Esophagus muscularis mucosa (tissue), 4 donors: ENCODE results near the gene SLIT1. TPM values are rescaled to one million over a fixed set of nuclear protein-coding genes. Genes with fewer than 3 reads are reported as not detected.

Experiments
- DNase-seq: peaks from one replicate; pipeline ENCODE4 v3.0.0-alpha.2; 2017; ENCODE audit errors: extremely low spot score
- H3K27ac ChIP-seq, 4 donors: fragments of 200-600 bp; sonication (generic); replicated peaks in 1 of 4; 1 replicate in 3 of 4; 2 replicates in 1 of 4; pipeline ENCODE4 v1.5.1; 2016 to 2019; ENCODE audit warnings: mild to moderate bottlenecking in 1 of 4
- H3K27me3 ChIP-seq, 4 donors: fragments of 200-600 bp; sonication (generic); one replicate each; pipeline versions ENCODE4 v1.5.1 to v1.6.0; 2016 to 2019
- H3K36me3 ChIP-seq, 4 donors: fragments of 200-600 bp; sonication (generic); one replicate each; pipeline ENCODE4 v1.5.1; 2016 to 2019
- H3K4me1 ChIP-seq, 4 donors: fragments of 200-600 bp; sonication (generic); one replicate each; pipeline ENCODE4 v1.5.1; 2016 to 2019
- H3K4me3 ChIP-seq, 4 donors: fragments of 200-600 bp; sonication (generic); 1 replicate in 2 of 4; 2 replicates in 2 of 4; pipeline ENCODE4 v1.5.1; 2016 to 2019; ENCODE audit warnings: mild to moderate bottlenecking in 4 of 4, moderate library complexity in 1 of 4
- H3K9me3 ChIP-seq, 4 donors: fragments of 200-600 bp; sonication (generic); 1 replicate in 3 of 4; 2 replicates in 1 of 4; pipeline ENCODE4 v1.5.1; 2016 to 2019
- CTCF ChIP-seq, 3 experiments: fragments of 200-600 bp in 2 of 3; fragments of 450-650 bp in 1 of 3; sonication (generic) in 2 of 3; IDR thresholded peaks; one replicate each; pipeline ENCODE4 v1.5.1; 2017 to 2019; ENCODE audit warnings: antibody characterized with exemption in 3 of 3, mild to moderate bottlenecking in 2 of 3, moderate library complexity in 1 of 3
- EP300 ChIP-seq: sonication (generic); formaldehyde crosslinking; IDR thresholded peaks from one replicate; pipeline ENCODE4 v1.6.1; 2017; ENCODE audit warnings: antibody characterized with exemption
- POLR2A ChIP-seq: fragments of 450-650 bp; IDR thresholded peaks from one replicate; pipeline ENCODE4 v1.6.1; 2017; ENCODE audit warnings: antibody characterized with exemption, moderate library complexity, mild to moderate bottlenecking, low read depth
- POLR2AphosphoS5 ChIP-seq, 2 donors: sonication (generic); formaldehyde crosslinking; IDR thresholded peaks; one replicate each; pipeline ENCODE4 v1.6.1; 2017; ENCODE audit warnings: antibody characterized with exemption in 2 of 2
- WGBS: methylation state at CpG from one replicate; pipeline ENCODE4 v1.1.5; 2018; 5-methylcytosine and 5-hydroxymethylcytosine counted together
- intact Hi-C: fragments of 100-400 bp; cut with DNase I; formaldehyde crosslinking; loops from one replicate; pipeline ENCODE4 v1.15.1; 2023
- total RNA-seq, 4 donors: library from RNA; depleted of rRNA; stranded (reverse); fragments of >200 nt; gene quantifications; one replicate each; pipeline versions ENCODE4 v1.1.0 to v1.2.1, GENCODE V29; 2016

Gene SLIT1
- total RNA-seq, 4 donors from 2014 or later = 0.13 to 0.42 (median 0.31) TPM

GRCh38 chr10:97059006-97059871, 126.5 kb downstream of the SLIT1 start:
- no peak for TF ChIP-seq EP300
- no peak for TF ChIP-seq CTCF (IDR thresholded peaks at IDR 0.05)
- no peak for TF ChIP-seq POLR2A
- no peak for TF ChIP-seq POLR2AphosphoS5 (IDR thresholded peaks at IDR 0.05)
- intact Hi-C loops = no loop called here

GRCh38 chr10:97058521-97058920, 127.2 kb downstream of the SLIT1 start:
- no peak overlapping the region for H3K27ac ChIP-seq
- H3K9me3 ChIP-seq = no peaks in the 10 kb centered on the region
- H3K27me3 ChIP-seq = no peaks in the 10 kb centered on the region
- intact Hi-C loops = no loop called here
- H3K4me3 ChIP-seq = no peak overlapping the region
- DNase-seq = no peak
- H3K4me1 ChIP-seq = peaks cover 0 to 10% (median 0%) of the 10 kb centered on the region in 4 donors
- TF ChIP-seq POLR2A (no peak), POLR2AphosphoS5 (IDR thresholded peaks at IDR 0.05) (no peak), EP300 (no peak), CTCF (IDR thresholded peaks at IDR 0.05) (no peak)
- 50% methylated on average over 4 of the region's 4 CpGs for WGBS
- H3K36me3 ChIP-seq = no peaks in the 10 kb centered on the region

More at GRCh38 chr10:97059006-97059871, 126.5 kb downstream of the SLIT1 start:
- Histone ChIP-seq H3K4me1 (peaks cover 0 to 10% (median 0%) of the 10 kb centered on the region in 4 donors), H3K27ac (no peak overlapping the region), H3K27me3 (peaks cover 0 to 4% (median 0%) of the 10 kb centered on the region in 4 donors), H3K9me3 (no peaks in the 10 kb centered on the region), H3K36me3 (no peaks in the 10 kb centered on the region), H3K4me3 (no peak overlapping the region)
- WGBS = 85% methylated on average over 13 of the region's 14 CpGs
- DNase-seq = no peak

DNA sequence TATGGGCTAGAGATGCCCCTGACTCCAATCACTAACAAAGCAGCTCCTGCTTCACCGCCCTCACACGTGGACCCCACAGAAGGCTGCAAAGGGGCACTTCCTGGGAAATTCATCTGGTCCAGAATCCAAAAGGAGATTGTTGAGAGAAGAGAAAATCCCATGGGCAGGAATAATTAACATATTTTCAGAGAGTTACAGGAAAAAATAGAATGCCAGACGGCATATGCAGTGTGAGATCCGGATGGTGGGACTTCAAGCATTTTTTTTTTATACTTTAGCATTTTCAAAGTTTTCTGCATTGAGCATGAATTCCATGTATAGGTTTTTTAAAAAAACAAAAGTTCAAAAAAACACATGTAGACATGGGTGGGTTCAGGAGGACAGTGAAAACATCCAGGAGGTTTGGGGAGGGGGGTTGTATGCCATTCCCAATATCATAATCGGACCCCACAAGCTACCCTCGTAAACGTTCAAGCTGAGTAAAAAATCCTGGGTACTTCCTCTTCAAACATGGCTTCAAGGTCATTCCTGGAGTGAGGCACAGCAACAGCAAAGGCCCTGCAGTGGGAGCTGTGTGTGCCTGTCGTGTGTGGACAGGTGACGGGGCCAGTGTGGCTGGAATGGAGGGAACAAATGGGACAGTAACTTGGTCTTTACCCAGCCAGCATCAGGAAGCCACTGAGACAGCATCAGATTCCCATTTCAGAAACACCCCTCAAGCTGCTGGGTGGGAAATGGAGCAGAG, 128.1 kb downstream of the SLIT1 start:
- DNase-seq = no peak
- 78% methylated on average over 9 of the region's 9 CpGs for WGBS

DNA sequence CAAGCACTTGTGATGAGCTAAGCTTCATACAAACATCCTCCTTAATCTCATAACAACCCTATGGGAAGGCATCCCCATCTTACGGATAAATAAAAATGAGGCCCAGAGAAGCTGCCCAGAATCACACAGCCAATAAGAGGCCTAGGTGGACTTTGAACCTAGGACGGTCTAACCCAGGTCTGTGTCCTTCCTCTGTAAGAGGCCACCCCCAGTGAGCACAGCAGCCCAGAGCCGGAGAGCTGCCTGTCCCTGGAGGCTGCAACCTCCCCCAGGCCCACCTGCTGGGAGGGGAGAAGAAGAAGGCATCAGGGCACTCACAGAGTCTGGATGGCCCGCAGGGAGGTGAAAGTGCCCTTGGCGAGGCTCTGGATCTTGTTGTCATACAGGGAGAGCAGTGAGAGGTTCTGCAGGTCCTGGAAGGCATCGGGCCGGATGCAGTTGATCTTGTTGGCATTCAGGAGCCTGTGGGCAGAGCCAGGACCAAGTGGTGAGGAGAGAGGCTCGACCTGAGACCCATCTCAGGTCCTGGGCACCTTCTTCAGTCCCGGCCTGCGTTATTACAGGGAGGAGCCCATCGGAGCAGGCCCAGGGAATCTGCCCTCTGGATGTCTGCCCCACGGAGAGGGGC, 129.6 kb downstream of the SLIT1 start:
- H3K36me3 ChIP-seq = no peaks in the 10 kb centered on the region
- H3K27ac ChIP-seq = no peak overlapping the region
- no peak for DNase-seq
- no peak overlapping the region for H3K4me3 ChIP-seq
- intact Hi-C loops = no loop called here
- H3K9me3 ChIP-seq = no peaks in the 10 kb centered on the region
- WGBS = 92% methylated on average over 12 of the region's 12 CpGs
- no peak for TF ChIP-seq CTCF (IDR thresholded peaks at IDR 0.05)
- no peak for TF ChIP-seq POLR2A
- TF ChIP-seq EP300 = no peak
- no peak for TF ChIP-seq POLR2AphosphoS5 (IDR thresholded peaks at IDR 0.05)
- H3K4me1 ChIP-seq = peaks cover 0 to 10% (median 0%) of the 10 kb centered on the region in 4 donors
- no peaks in the 10 kb centered on the region for H3K27me3 ChIP-seq

More for the DNA sequence above, 128.1 kb downstream of the SLIT1 start:
- Histone ChIP-seq H3K4me3 (no peak overlapping the region), H3K4me1 (peaks cover 0 to 10% (median 0%) of the 10 kb centered on the region in 4 donors), H3K9me3 (no peaks in the 10 kb centered on the region), H3K27ac (no peak overlapping the region), H3K36me3 (no peaks in the 10 kb centered on the region), H3K27me3 (no peaks in the 10 kb centered on the region)
- intact Hi-C loops = no loop called here
- TF ChIP-seq CTCF (IDR thresholded peaks at IDR 0.05) (no peak), EP300 (no peak), POLR2A (no peak), POLR2AphosphoS5 (IDR thresholded peaks at IDR 0.05) (no peak)
